Mammary epithelial cell (primary cell): ENCODE results near the gene MYLK4.

Experiments
- EZH2 ChIP-seq: IDR thresholded peaks from 2 replicates; pipeline ENCODE4 v1.6.1; 2012; ENCODE audit warnings: low read length, inconsistent platforms, borderline replicate concordance
- TF ChIP-seq, protein P1 (sequence below), 2 donors: IDR thresholded peaks in 1 of 2; conservative IDR thresholded peaks in 1 of 2; 2 replicates each; pipeline ENCODE4 v1.5.1; 2011 to 2012; ENCODE audit warnings: inconsistent platforms in 2 of 2, low read length in 2 of 2, mild to moderate bottlenecking in 2 of 2, control low read depth in 1 of 2, low read depth in 1 of 2; ENCODE audit not compliant: insufficient read depth in 1 of 2; ENCODE audit errors: extremely low read depth in 1 of 2

DNA sequence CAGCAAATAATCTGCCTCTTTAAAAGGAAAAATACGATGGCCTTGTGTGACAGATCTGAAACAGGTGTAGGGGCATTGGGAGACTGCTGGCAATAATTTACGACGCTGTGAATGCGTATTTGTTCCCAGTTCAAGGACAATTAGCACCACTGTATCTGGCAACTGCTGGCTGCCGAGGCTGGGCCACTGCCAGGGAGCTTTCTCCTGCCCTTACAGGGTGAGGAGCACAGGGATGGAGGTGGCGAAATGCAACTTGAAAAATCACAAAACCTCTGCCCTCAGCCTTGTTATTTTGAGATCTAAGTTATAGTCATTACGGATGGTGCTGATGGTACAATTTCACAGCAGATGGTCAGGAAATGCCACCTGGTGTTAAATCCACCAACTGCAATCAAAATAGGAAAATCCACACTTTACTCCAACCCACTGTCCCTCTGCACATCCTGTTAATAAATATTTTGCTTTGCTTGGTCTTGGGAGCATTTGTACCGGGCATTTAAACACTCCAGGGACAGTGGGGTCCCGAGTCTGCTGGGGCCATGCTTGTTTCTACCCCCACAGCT is 6.4 kb downstream of the MYLK4 start:
- TF ChIP-seq, protein P1, sequence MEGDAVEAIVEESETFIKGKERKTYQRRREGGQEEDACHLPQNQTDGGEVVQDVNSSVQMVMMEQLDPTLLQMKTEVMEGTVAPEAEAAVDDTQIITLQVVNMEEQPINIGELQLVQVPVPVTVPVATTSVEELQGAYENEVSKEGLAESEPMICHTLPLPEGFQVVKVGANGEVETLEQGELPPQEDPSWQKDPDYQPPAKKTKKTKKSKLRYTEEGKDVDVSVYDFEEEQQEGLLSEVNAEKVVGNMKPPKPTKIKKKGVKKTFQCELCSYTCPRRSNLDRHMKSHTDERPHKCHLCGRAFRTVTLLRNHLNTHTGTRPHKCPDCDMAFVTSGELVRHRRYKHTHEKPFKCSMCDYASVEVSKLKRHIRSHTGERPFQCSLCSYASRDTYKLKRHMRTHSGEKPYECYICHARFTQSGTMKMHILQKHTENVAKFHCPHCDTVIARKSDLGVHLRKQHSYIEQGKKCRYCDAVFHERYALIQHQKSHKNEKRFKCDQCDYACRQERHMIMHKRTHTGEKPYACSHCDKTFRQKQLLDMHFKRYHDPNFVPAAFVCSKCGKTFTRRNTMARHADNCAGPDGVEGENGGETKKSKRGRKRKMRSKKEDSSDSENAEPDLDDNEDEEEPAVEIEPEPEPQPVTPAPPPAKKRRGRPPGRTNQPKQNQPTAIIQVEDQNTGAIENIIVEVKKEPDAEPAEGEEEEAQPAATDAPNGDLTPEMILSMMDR (conservative IDR thresholded peaks at IDR 0.05 in 1 of 2, IDR thresholded peaks at IDR 0.05 in 1 of 2; ENCODE audit: extremely low read depth in 1 of 2, insufficient read depth in 1 of 2, low read depth in 1 of 2, low read length in 2 of 2) = peak; percentile 28 to 44
- TF ChIP-seq EZH2 = no peak
